Skeletal muscle satellite cell (primary cell): Measurements from ENCODE around the gene FSIP1.

Experiments used
- H3K27me3 ChIP-seq: 2 replicates; pipeline ENCODE4 v1.7.0; 2013; ENCODE audit warnings: low read length; ENCODE audit not compliant: control insufficient read depth, insufficient read depth
- H3K36me3 ChIP-seq: 2 replicates; pipeline ENCODE4 v1.7.0; 2013; ENCODE audit warnings: mild to moderate bottlenecking, control low read depth, low read length; ENCODE audit not compliant: insufficient read depth
- H3K4me1 ChIP-seq: 2 replicates; pipeline ENCODE4 v1.7.0; 2013; ENCODE audit warnings: low read length; ENCODE audit not compliant: control insufficient read depth, insufficient read depth
- H3K4me2 ChIP-seq: 2 replicates; pipeline ENCODE4 v1.7.0; 2013; ENCODE audit warnings: mild to moderate bottlenecking, low read length
- H3K4me3 ChIP-seq: 2 replicates; pipeline ENCODE4 v1.7.0; 2013; ENCODE audit warnings: low read length
- H3K9ac ChIP-seq: 2 replicates; pipeline ENCODE4 v1.7.0; 2013; ENCODE audit warnings: mild to moderate bottlenecking, low read depth, low read length, moderate library complexity
- H3K9me3 ChIP-seq: replicated peaks from 2 replicates; pipeline ENCODE4 v1.7.0; 2013; ENCODE audit warnings: mild to moderate bottlenecking, control low read depth, low read length

Gene FSIP1

GRCh38 chr15:39752246-39752645 lies 30.4 kb downstream of the FSIP1 start:
- Histone ChIP-seq H3K36me3 (no peaks in the 10 kb centered on the region), H3K4me1 (peaks cover 11% of the 10 kb centered on the region), H3K27me3 (no peaks in the 10 kb centered on the region), H3K9ac (no peak overlapping the region), H3K9me3 (no peaks in the 10 kb centered on the region), H3K4me2 (no peak overlapping the region), H3K4me3 (no peak overlapping the region)

- no peak overlapping the region for H3K4me3 ChIP-seq
- H3K27me3 ChIP-seq, result no peaks in the 10 kb centered on the region
- H3K36me3 ChIP-seq, result no peaks in the 10 kb centered on the region
- H3K9me3 ChIP-seq, result no peaks in the 10 kb centered on the region
- H3K4me1 ChIP-seq, result peaks cover 16% of the 10 kb centered on the region
- H3K9ac ChIP-seq, result no peak overlapping the region
- H3K4me2 ChIP-seq, result no peak overlapping the region
Observed at GRCh38 chr15:39748276-39748675, 34.4 kb downstream of the FSIP1 start.

- no peaks in the 10 kb centered on the region for H3K36me3 ChIP-seq
- H3K27me3 ChIP-seq, result no peaks in the 10 kb centered on the region
- H3K9me3 ChIP-seq, result no peaks in the 10 kb centered on the region
- H3K9ac ChIP-seq, result peak overlapping the region; percentile 24
- H3K4me1 ChIP-seq, result peaks cover 16% of the 10 kb centered on the region
- no peak overlapping the region for H3K4me3 ChIP-seq
- no peak overlapping the region for H3K4me2 ChIP-seq
Observed at GRCh38 chr15:39747326-39747725, 35.3 kb downstream of the FSIP1 start.

GRCh38 chr15:39746714-39747276 lies 35.8 kb downstream of the FSIP1 start:
- H3K4me1 ChIP-seq, result peaks cover 16% of the 10 kb centered on the region
- H3K9me3 ChIP-seq, result no peaks in the 10 kb centered on the region
- H3K4me2 ChIP-seq, result no peak overlapping the region
- peak overlapping the region; percentile 24 for H3K9ac ChIP-seq
- no peak overlapping the region for H3K4me3 ChIP-seq
- no peaks in the 10 kb centered on the region for H3K36me3 ChIP-seq
- H3K27me3 ChIP-seq, result no peaks in the 10 kb centered on the region

- no peak overlapping the region for H3K9ac ChIP-seq
- no peak overlapping the region for H3K4me3 ChIP-seq
- H3K36me3 ChIP-seq, result no peaks in the 10 kb centered on the region
- no peaks in the 10 kb centered on the region for H3K9me3 ChIP-seq
- H3K27me3 ChIP-seq, result no peaks in the 10 kb centered on the region
- H3K4me2 ChIP-seq, result no peak overlapping the region
- H3K4me1 ChIP-seq, result peaks cover 16% of the 10 kb centered on the region
Observed at GRCh38 chr15:39746176-39746575, 36.5 kb downstream of the FSIP1 start.

GRCh38 chr15:39745415-39745814 lies 37.2 kb downstream of the FSIP1 start:
- H3K9ac ChIP-seq, result no peak overlapping the region
- H3K4me3 ChIP-seq, result no peak overlapping the region
- peaks cover 16% of the 10 kb centered on the region for H3K4me1 ChIP-seq
- H3K9me3 ChIP-seq, result no peaks in the 10 kb centered on the region
- H3K36me3 ChIP-seq, result no peaks in the 10 kb centered on the region
- H3K4me2 ChIP-seq, result no peak overlapping the region
- no peaks in the 10 kb centered on the region for H3K27me3 ChIP-seq

GRCh38 chr15:39744334-39745103 lies 38.1 kb downstream of the FSIP1 start:
- Histone ChIP-seq H3K36me3 (no peaks in the 10 kb centered on the region), H3K27me3 (no peaks in the 10 kb centered on the region), H3K9me3 (no peaks in the 10 kb centered on the region), H3K4me1 (peaks cover 16% of the 10 kb centered on the region), H3K4me3 (no peak overlapping the region), H3K9ac (no peak overlapping the region), H3K4me2 (no peak overlapping the region)

GRCh38 chr15:39743611-39744010 lies 39.0 kb downstream of the FSIP1 start:
- peaks cover 16% of the 10 kb centered on the region for H3K4me1 ChIP-seq
- no peaks in the 10 kb centered on the region for H3K9me3 ChIP-seq
- H3K27me3 ChIP-seq, result no peaks in the 10 kb centered on the region
- no peak overlapping the region for H3K4me3 ChIP-seq
- no peak overlapping the region for H3K9ac ChIP-seq
- no peaks in the 10 kb centered on the region for H3K36me3 ChIP-seq
- H3K4me2 ChIP-seq, result no peak overlapping the region

GRCh38 chr15:39741258-39741657 lies 41.4 kb downstream of the FSIP1 start:
- no peak overlapping the region for H3K4me2 ChIP-seq
- no peaks in the 10 kb centered on the region for H3K27me3 ChIP-seq
- no peaks in the 10 kb centered on the region for H3K4me1 ChIP-seq
- H3K36me3 ChIP-seq, result no peaks in the 10 kb centered on the region
- H3K9ac ChIP-seq, result no peak overlapping the region
- H3K4me3 ChIP-seq, result no peak overlapping the region
- no peaks in the 10 kb centered on the region for H3K9me3 ChIP-seq

GRCh38 chr15:39738998-39739397 lies 43.6 kb downstream of the FSIP1 start:
- Histone ChIP-seq H3K4me2 (no peak overlapping the region), H3K9ac (no peak overlapping the region), H3K4me1 (no peaks in the 10 kb centered on the region), H3K9me3 (no peaks in the 10 kb centered on the region), H3K4me3 (no peak overlapping the region), H3K27me3 (no peaks in the 10 kb centered on the region), H3K36me3 (no peaks in the 10 kb centered on the region)

GRCh38 chr15:39737196-39737550 lies 45.5 kb downstream of the FSIP1 start:
- Histone ChIP-seq H3K27me3 (no peaks in the 10 kb centered on the region), H3K9ac (no peak overlapping the region), H3K4me2 (no peak overlapping the region), H3K4me3 (no peak overlapping the region), H3K36me3 (no peaks in the 10 kb centered on the region), H3K4me1 (no peaks in the 10 kb centered on the region), H3K9me3 (no peaks in the 10 kb centered on the region)
